HL-60 (cell line): ENCODE measurements around the gene REXO1.
A peak's percentile ranks its signal among the peaks of the same experiment; 100 is the strongest.

Experiments
- DNase-seq, 2 experiments: peaks; one replicate each; pipeline ENCODE4 v3.0.0-alpha.2; 2010 to 2020; ENCODE audit warnings: low read depth in 1 of 2, low spot score in 1 of 2
- H3K27ac ChIP-seq: fragments of 250-450 bp; sonication (Bioruptor Pico); replicated peaks from 2 replicates; pipeline ENCODE4 v1.5.1; 2020; ENCODE audit warnings: mild to moderate bottlenecking, moderate library complexity
- H3K27me3 ChIP-seq: fragments of 250-450 bp; sonication (Bioruptor Pico); 2 replicates; pipeline ENCODE4 v1.5.1; 2021; ENCODE audit warnings: mild to moderate bottlenecking, moderate library complexity; ENCODE audit not compliant: insufficient read depth, poor library complexity, severe bottlenecking
- H3K4me3 ChIP-seq: replicated peaks from 2 replicates; pipeline ENCODE4 v1.5.1; 2011; ENCODE audit warnings: mild to moderate bottlenecking, control low read depth, low read length; ENCODE audit not compliant: insufficient read depth
- GABPA ChIP-seq: IDR thresholded peaks from 2 replicates; pipeline ENCODE4 v1.6.1; 2012; ENCODE audit warnings: low read depth
- POLR2AphosphoS5 ChIP-seq: IDR thresholded peaks from 2 replicates; pipeline ENCODE4 v1.6.1; 2012; ENCODE audit warnings: low read depth
- SPI1 ChIP-seq: IDR thresholded peaks from 2 replicates; pipeline ENCODE4 v1.6.1; 2012; ENCODE audit warnings: low read depth, mild to moderate bottlenecking, borderline replicate concordance
- TF ChIP-seq, protein P1 (sequence below): IDR thresholded peaks from one replicate; pipeline ENCODE4 v1.5.1; 2011; ENCODE audit warnings: low read length, control low read depth, inconsistent platforms; ENCODE audit not compliant: insufficient read depth
- TF ChIP-seq, protein P2 (sequence below): IDR thresholded peaks from 2 replicates; pipeline ENCODE4 v1.6.1; 2012; ENCODE audit warnings: low read depth; ENCODE audit not compliant: insufficient replicate concordance

REXO1 gene

DNA sequence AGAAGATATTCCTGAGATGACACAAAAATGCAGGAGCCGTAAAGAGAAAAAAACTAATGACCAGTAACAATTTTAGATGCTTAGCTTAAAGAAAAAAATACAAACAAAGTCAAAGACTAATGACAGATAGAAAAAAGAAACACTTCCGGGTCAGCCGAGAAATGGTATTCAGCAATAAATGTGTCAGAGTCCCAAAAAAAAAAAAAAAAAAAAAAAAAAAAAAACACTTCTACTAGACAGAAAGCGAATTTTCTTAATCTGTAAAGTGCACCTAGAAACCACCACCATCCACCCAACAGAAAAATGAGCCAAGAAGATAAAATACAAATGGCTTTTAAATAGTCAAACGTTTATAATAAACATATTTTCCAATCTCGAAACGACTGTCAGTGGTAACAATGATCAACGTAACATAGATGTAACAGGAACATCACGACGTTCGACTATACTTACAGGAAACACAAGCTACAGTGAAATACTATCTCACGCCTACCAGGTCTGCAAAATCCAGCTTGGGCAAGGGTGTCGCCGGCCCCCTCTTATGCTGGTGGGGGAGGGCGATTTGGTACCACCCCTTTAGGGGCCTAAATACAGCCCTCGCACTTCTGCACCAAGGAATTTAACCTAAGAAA is 26.4 kb upstream of the REXO1 start:
- DNase-seq = peak in 1 of 2 experiments; percentile 31
- H3K27ac ChIP-seq = peak overlapping the region; percentile 98

DNA sequence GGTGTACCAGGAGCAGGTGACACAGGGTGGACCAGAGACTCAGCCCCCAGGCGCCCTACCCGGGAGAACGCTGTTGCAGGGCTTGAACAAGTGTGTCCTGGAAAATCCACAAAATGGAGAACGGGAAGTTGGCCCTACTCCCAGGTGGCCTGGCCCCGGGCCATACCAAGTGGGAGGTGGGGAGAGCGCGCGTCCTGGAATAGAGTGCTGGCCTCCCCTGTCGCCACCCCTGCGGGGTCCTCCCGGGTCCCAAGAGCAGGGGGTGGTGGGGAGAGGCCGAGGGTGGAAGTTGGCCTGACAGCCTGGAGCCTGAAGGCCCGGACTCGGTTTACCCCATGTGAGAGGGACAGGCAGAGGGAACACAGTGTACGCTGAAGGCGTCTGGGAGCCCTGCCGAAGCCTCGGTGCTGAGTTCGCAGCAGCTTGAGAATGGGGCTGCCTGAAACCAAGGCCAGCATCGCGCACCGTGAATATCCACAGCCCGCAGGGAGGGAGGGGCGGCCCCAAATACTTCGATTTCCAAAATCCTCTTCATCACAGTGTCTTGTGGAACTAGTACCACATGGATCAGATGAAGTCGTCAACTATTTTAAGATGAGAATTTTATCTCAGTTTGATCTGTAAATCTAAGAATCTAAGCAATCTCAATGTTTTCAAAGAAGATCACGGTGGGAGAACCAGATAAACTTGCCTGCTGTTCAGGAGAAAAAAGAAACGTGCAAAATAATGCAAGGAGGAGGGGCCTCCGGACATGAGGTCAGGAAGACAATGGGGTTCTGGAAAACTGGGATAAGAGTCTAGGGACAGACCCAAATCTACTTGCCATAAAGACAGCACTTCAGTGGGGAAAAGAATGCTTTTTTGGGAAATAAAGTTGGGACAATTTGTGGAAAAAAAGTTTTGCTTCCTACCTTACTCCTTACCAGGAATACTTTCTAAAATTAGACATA is 25.5 kb upstream of the REXO1 start:
- H3K4me3 ChIP-seq = peak overlapping the region; percentile 90
- H3K27me3 ChIP-seq = no peaks in the 10 kb centered on the region
- peak overlapping the region; percentile 98 for H3K27ac ChIP-seq
- TF ChIP-seq POLR2AphosphoS5 (peak; percentile 40; the same call in 1 of the 2 replicates), SPI1 (peak; percentile 43; the same call in 1 of the 2 replicates), GABPA (no peak)
- TF ChIP-seq, protein P1, sequence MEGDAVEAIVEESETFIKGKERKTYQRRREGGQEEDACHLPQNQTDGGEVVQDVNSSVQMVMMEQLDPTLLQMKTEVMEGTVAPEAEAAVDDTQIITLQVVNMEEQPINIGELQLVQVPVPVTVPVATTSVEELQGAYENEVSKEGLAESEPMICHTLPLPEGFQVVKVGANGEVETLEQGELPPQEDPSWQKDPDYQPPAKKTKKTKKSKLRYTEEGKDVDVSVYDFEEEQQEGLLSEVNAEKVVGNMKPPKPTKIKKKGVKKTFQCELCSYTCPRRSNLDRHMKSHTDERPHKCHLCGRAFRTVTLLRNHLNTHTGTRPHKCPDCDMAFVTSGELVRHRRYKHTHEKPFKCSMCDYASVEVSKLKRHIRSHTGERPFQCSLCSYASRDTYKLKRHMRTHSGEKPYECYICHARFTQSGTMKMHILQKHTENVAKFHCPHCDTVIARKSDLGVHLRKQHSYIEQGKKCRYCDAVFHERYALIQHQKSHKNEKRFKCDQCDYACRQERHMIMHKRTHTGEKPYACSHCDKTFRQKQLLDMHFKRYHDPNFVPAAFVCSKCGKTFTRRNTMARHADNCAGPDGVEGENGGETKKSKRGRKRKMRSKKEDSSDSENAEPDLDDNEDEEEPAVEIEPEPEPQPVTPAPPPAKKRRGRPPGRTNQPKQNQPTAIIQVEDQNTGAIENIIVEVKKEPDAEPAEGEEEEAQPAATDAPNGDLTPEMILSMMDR = no peak
- TF ChIP-seq, protein P2, sequence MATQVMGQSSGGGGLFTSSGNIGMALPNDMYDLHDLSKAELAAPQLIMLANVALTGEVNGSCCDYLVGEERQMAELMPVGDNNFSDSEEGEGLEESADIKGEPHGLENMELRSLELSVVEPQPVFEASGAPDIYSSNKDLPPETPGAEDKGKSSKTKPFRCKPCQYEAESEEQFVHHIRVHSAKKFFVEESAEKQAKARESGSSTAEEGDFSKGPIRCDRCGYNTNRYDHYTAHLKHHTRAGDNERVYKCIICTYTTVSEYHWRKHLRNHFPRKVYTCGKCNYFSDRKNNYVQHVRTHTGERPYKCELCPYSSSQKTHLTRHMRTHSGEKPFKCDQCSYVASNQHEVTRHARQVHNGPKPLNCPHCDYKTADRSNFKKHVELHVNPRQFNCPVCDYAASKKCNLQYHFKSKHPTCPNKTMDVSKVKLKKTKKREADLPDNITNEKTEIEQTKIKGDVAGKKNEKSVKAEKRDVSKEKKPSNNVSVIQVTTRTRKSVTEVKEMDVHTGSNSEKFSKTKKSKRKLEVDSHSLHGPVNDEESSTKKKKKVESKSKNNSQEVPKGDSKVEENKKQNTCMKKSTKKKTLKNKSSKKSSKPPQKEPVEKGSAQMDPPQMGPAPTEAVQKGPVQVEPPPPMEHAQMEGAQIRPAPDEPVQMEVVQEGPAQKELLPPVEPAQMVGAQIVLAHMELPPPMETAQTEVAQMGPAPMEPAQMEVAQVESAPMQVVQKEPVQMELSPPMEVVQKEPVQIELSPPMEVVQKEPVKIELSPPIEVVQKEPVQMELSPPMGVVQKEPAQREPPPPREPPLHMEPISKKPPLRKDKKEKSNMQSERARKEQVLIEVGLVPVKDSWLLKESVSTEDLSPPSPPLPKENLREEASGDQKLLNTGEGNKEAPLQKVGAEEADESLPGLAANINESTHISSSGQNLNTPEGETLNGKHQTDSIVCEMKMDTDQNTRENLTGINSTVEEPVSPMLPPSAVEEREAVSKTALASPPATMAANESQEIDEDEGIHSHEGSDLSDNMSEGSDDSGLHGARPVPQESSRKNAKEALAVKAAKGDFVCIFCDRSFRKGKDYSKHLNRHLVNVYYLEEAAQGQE = no peak
- peak; percentile 63 to 66 for DNase-seq

More for the DNA sequence above, 26.4 kb upstream of the REXO1 start:
- TF ChIP-seq SPI1 (no peak), POLR2AphosphoS5 (no peak), GABPA (peak; percentile 36; the same call in 1 of the 2 replicates)
- TF ChIP-seq, protein P2 = no peak
- H3K4me3 ChIP-seq = peak overlapping the region; percentile 90
- H3K27me3 ChIP-seq = no peaks in the 10 kb centered on the region

DNA sequence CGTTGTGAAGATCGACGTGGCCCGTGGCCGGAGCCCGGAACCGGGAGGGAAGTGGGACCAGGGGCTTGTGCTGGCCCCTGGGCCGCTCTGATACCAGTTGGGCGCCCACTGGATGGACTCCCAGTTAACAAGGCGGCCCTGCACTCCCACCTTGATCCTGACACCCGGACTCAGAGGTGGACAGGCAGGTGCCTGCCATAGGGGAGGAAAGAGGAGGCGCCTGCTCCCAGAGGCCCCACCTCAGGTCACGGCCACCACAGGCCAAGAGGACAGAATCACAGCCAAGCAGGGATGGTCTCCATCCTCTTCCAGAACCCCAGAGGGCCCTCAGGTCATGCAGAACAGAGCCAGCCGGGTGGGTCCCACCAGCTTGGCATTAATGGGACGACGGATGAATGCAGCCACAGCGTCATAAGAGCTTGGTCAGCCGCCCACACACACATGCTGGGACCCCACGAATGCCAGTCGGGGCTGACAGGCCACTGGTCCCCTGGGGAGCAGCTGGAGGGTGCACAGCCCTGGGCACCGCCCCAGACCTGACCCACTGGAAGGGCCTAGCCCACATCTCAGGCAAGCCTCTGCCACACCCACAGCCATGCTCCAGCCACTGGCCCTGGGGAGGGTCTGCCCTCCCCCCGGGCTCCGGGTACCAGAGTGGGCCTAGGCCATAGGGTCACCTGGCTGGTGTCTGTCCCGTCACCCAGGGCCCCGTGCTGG is 24.7 kb upstream of the REXO1 start:
- no peaks in the 10 kb centered on the region for H3K27me3 ChIP-seq

More for the DNA sequence above, 24.7 kb upstream of the REXO1 start:
- Histone ChIP-seq H3K4me3 (peak overlapping the region; percentile 90), H3K27ac (peak overlapping the region; percentile 98)
- no peak for TF ChIP-seq POLR2AphosphoS5
- TF ChIP-seq GABPA = no peak
- TF ChIP-seq, protein P1 = no peak
- no peak for TF ChIP-seq SPI1
- TF ChIP-seq, protein P2 = no peak
- no peak for DNase-seq
